GM04503 (cell line): ENCODE data around the gene ERV3-1.
"Not testable (repeated sequence)": the region's sequence is repeated elsewhere in the genome, so short reads cannot be mapped to it uniquely, and the experiment has no call there.

Experiments
- DNase-seq: peaks from one replicate; pipeline ENCODE4 v3.0.0-alpha.2; 2012; ENCODE audit warnings: low read depth

The ERV3-1 gene

DNA sequence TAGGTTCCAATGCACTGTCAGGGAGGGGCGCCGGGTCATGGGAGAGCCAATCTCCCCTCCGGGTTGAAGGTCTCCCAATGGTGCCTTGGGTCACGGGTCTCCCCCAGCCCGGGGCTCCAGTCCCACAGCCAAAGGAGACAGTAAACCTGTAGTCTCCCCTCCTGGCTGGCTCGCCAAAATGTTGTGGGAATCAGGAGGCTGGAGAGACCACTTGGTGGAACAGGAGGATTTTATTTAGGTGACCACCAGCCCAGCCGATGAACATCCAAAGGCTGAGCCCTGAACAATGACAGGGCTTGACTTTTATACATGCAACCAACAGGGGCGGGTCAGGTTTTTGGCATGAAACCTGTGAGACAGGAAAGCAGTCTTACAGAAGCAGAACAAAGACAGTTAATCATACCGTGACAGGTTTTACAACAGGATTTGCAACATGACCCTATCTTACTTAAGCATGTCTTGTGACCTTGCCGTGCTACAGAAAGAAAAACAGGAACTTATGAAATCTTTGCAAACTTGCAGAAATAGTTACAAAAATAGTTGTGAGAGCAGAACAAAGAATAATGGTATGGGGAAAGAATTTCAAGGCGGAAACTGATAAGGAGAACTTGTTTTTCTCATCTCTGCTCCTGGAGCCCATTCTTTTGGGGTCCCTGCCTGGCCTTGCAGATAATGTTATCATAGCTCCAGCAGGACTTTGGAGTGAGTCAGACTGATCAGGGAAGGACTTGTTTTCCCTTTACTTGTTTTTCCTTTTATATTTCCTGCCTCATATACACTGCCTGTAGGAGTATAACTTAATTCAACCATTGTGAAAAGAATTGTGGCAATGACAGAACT, 7.1 kb downstream of the ERV3-1 start:
- no peak for DNase-seq

DNA sequence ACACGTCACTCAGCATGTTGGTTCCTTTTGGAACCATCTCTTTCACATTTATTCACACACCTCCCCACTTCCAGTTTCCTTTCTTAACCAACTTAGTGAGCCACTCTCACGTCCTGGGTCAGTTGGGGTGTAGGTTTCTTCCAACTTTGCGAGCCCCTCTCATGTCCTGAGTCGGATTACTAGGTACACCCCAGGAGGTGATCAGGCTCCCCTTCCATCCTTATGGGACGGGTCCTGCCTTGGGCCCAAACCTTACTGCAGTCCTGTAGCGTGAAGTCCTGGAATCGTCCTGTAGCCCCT, 7.7 kb downstream of the ERV3-1 start:
- DNase-seq = no peak

DNA sequence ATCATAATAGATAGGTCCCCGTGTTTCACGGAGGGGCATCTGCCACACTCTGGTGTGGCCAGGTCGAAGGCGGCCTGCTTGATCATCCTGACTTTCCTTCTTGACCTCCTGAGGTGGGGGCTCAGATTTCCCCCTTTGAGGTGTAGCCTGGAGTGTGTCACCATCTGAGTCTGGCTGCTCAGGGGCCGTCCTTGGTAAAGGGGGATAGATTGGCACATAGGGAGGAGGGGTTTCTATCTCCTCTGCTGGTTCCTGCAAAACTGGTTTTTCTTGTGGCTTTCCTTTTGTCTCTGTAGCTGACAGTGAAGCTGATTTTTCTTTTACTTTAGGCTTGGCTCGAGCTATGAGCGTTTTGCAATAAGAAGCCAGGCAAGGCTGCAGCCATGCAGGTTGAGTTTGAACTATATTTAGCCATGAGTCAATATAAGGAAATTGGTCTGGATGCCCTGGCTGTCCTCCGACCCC, 8.5 kb downstream of the ERV3-1 start:
- DNase-seq = no peak

DNA sequence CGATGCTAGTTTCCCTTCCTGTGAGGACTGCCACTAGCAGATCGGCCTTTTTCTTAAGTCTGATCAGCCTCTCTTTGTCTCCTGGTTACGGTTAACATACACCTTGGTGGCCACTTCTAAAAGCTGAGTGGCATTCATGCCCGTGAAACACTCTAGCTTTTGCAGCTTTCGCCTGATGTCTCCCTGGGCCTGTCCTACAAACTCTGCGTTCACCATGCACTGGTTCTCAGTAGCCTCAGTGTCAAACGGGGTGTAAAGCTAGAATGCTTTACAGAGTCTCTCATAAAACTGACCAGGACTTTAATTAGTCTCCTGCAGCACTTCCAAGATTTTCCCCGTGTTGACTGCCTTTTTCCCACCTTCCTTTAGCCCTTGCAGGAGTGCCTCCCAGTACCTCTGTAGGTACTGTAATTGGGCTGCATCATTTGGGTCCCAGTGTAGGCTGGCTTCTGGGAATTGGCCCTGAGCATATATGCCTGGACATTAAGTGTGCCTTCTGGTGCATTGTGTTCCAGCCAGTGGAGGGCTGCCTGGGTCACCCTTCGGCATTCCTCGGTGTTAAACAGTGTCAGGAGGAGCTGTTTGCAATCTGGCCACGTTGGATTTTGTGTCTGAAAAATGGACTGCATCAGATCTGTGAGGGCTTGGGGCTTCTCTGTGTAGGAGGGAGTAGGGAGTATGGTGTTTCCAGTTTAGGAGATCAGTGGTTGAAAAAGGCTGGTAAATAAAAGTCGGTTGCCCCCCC, 9.2 kb downstream of the ERV3-1 start:
- DNase-seq = no peak

DNA sequence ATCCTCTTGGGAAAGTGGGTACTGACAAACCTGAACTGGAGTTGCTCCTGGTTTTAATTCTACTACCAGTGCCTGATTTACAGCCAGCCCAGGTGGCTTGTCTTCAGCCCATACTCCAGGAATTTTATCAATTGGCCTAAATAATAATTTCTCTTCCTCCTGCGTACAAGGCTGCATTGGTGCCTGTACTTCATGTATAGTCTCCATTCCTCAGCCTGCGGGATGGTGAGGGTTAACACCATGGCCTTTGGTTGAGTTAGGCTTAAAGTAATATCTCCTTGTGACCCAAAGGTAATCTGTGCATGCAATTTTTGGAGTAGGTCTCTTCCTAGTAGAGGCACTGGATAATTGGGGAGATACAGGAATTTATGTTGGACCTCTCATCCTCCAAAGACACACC, 10.2 kb downstream of the ERV3-1 start:
- DNase-seq = no peak

DNA sequence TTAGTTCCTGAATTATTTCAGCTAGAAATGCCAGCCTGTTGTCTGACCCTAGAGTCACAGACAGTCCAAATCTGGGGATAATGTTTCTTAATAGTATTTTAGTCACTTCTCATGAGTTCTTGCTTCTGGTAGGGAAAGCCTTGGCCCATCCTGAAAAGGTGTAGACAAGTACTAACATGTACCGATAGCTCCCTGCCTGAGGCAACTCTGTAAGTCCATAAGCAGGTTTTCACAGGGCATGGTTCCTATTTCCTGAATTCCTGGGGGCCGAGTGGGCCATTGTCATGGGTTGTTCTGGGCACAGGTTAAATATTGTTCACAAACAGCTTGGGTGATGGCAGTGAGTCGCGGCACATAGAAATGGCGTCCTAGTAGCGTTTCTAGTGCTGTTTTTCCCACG, 12.6 kb downstream of the ERV3-1 start:
- no peak for DNase-seq

DNA sequence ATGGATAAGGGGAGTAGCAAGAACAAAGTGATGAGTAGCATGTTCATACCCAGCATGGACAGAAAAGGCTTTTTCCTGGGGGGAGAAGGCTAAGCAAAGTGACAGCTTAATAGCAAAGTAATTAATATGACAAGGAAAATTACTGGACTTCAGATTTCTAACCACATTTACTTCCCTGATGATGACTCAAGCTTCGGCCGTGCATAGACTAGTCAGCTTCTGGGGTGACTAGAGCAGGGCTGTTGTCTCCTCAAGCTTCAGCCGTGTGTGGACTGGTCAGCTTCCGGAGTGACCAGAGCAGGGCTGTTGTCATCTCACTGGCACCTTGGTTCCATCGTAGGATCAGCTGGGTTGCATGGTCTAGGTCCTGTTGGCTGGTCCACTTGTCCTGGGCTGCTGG, 13.5 kb downstream of the ERV3-1 start:
- no peak for DNase-seq

DNA sequence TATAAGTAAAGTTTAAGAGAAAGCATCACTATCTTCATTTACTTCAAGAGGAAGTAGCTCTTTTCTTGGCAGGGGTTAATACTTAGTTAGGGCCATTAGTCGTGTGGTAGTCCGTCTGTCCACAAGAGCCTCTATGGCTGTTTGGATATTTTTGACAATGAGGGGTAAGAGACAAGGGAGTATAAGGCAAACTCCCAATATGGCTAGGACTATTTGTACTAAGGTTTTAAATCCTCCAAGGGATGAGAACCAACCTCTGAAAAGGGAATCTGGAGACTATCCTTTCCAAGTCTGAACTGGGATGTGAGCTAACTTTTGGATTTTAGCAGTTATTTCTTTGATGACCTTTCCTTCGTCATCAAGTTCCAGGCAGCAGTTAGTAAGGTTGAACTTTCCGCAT, 15.6 kb downstream of the ERV3-1 start, which contains the start of gene ZNF117:
TSS of gene ZNF117 (minus strand) at position 101 of the 400 bp plus-strand sequence.
- DNase-seq = no peak

DNA sequence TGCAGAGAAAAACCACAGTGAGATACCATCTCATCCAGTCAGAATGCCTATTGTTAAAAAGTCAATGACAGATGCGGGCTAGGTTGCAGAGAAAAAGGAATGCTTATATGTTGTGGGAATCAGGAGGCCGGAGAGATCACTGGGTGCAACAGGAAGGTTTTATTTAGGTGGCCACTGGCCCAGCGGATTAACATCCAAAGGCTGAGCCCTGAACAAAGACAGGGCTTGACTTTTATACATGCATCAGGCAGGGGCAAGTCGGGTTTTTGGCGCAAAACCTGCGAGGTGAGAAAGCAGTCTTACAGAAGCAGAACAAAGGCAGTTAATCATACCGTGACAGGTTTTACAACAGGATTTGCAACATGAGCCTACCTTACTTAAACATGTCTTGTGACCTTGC, 16.3 kb downstream of the ERV3-1 start:
- no peak for DNase-seq

DNA sequence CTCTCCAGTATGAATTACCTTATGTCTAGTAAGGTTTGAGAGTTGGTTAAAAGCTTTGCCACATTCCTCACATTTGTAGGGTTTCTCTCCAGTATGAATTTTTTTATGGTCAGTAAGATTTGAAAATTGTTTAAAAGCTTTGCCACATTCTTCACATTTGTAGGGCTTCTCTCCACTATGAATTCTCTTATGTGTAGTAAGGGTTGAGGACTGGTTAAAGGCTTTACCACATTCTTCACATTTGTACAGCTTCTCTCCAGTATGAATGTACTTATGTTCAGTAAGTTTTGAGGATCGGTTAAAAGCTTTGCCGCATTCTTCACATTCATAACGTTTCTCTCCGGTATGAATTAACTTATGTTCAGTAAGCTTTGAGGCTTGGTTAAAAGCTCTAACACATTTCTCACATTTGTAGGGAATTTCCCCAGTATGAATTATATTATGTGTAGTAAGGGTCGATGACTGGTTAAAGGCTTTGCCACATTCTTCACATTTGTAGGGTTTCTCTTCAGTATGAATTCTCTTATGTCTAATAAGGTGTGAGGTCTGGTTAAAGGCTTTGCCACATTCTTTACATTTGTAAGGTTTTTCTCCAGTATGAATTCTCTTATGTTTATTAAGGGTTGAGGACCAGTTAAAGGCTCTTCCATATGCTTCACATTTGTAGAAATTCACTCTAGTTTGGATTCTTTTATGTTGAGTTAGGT, 27.8 kb downstream of the ERV3-1 start:
- no peak for DNase-seq

DNA sequence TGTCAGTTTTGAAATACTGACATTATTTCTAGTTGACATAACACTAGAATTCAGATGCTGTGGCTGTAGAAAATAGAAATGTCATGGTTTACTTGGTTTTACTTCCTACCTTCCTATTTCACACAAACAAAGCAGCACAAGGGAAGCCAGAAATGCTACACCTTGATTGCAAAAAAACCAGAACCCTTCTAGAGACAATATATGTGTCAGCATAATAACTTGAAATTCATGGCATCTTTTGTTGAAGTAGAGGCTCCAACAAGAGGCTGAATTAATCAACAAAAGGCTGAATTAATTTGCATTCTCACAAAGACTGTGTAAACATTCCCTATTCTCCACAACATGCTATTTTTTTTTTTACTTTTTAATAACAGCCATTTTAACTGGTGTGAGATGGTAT, 40.9 kb downstream of the ERV3-1 start:
- no peak for DNase-seq

DNA sequence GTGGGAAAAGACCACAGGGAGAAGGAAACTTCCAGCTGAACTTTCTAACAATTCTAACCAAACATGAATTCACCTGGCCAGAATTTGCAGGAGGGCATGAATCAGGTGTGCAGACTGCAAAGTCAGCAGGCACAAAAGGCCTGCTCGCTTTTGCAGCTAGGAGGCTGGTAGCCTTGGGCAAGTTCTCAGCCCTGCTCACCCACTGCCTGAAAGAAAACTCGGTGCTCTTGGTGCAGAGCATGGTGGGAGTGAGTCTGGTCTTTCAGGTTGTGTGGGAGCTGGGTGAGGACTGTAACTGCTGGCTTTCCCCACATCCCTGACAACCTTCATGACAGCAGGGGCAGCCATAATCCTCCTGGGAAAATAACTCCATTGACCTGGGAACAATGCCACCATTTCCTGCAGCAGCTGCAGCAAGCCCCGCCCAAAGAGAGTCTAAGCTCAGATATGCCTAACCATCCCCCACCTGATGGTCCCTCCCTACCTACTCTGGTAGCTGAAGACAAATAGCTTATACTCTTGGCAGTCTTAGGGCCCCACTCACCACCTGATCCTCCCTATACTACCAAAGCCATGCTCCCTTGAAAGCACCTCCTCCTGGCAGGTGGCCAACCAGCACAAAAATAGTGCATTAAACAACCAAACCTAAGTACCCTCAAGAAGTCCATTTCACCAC, 47.3 kb downstream of the ERV3-1 start:
- no peak for DNase-seq

DNA sequence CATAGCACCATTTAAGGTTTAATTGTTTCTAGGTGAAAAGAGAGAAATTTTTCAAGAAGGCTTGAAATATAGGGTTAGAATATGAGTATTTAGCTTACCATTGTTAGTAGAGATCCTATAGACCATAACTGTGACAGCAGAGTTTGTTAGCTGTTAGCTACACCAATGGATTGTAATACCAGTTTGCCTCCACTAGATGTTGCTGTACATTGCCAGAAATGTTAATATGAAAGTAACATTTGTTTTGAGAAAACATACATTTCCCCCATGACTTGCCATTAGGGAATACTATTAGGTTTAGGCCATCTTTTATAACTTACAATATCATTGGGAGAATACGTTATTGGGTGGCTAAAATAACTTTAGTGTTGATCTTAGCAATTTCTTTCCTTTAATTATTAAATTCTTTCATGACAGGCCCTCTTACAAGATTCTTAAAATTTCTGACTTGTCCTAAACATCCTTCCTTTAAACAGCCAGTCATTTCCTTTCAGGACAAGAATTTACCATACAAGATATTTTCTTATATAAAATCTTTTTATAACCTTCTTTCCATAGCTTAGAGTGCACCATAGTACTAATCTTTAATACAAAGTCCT, 55.1 kb downstream of the ERV3-1 start:
- DNase-seq = peak; percentile 11

DNA sequence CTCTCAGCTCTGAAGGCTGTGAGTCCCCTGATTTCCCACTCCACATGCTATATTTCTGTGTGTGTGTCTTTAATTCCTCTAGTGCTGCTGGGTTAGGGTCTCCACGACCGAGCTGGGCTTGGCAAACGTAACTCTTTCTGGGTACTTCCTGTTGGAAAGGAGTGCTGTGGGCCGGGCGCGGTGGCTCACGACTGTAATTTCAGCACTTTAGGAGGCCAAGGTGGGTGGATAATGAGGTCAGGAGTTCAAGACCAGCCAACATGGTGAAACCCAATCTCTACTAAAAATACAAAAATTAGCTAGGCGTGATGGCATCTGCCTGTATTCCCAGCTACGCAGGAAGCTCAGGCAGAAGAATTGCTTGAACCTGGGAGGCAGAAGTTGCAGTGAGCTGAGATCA, 55.8 kb downstream of the ERV3-1 start:
- not testable (repeated sequence) for DNase-seq

DNA sequence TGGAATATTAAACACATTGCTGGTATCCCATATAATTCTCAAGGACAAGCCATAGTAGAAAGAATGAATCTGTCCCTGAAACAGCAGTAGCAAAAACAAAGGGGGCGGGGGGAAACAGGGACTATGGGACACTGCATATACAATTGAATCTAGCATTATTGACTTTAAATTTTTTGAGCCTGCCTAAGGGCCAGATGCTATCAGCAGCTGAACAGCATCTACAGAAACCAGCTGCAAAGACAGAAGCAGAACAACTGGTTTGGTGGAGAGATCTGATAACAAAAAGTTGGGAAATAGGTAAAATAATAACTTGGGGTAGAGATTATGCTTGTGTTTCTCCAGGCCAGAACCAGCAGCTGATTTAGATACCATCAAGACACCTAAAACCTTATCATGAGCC, 57.7 kb downstream of the ERV3-1 start:
- DNase-seq = not testable (repeated sequence)

DNA sequence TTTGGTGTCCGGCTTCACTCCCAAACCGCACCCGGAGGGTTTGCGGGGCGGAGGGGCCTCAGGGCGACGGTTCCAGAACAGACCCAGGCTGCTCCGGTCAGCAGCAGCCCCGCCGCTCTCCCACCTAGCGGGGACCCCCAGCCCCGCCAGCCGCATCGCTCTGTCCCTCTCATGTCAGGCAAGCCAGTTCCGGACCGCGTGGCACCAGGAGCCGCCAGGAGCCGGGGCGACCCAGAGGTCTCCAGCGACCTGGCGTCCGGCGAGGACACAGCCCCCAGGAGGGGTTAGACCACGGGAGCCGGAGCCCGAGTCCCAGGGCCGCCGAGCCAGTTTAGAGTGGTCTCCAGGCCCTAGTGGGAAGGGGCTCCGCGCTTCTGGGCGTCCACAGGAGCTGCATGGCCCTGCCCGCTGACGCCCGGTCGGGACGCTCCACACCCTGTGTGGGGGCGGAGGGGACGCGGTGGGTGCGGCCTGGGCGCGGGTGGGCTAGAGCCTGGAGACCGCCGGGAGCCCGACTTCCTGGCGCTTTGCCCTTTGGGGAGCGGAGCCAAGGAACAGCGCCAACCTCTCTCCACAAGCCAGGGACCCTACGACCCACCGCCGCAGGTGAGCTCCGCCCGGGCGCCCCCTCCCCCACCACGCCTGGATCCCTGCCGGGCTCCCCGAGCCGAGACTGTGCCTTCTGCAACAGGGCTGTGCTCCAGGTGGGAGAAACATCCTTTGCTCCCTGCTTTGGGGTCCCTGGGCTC, 59.1 kb downstream of the ERV3-1 start:
- no peak for DNase-seq

DNA sequence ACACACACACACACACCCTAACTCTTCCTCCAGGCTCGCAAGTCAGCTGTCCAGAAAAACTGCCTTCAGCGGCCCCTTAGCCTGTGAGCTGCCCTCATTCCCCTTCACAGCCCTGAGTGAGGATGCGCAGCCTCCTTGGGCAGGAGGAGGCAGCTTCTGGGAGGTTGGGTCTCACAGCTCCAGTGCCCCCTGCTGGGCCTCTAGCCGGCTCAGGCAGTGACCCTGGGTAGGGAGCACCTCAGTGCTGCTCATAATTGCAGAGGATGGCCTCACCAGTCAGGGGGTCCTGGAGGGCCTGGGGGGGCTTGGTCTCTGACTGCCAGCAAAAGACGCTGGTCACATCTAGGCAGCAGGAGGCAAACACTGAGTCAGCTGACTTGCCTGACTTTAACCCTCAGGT, 59.7 kb downstream of the ERV3-1 start:
- DNase-seq = no peak

DNA sequence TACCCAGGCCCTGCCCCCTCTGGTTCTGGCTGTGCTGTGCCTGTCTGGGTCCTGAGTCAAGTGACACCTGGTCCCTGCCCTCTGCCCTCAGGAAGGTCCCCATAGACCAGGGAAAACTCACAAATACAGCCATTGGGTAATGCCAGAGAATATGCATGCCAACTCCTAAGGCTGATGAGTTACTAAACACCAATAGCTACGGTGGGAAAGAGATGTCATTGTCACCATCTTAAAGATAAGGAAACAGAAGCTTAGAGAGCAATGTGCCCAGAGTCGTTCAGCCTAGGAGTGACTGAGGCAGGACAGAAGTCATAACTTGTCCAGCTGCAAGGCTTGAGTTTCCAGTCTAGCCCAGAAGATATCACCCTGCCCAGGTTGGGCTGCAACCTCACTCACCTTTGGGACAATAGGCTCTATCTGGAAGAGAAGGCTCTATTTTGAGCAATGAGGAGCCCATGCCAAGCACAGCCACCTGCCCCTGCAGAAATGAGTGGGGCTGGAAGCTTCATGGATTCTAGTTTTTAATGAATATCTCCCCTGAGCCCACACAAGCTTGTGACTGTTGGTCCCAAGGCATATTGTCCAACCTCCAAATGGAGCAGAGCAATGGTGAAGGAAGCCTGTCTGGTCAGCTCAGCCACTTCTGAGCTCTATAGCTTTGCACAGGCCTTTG, 60.8 kb downstream of the ERV3-1 start:
- no peak for DNase-seq

DNA sequence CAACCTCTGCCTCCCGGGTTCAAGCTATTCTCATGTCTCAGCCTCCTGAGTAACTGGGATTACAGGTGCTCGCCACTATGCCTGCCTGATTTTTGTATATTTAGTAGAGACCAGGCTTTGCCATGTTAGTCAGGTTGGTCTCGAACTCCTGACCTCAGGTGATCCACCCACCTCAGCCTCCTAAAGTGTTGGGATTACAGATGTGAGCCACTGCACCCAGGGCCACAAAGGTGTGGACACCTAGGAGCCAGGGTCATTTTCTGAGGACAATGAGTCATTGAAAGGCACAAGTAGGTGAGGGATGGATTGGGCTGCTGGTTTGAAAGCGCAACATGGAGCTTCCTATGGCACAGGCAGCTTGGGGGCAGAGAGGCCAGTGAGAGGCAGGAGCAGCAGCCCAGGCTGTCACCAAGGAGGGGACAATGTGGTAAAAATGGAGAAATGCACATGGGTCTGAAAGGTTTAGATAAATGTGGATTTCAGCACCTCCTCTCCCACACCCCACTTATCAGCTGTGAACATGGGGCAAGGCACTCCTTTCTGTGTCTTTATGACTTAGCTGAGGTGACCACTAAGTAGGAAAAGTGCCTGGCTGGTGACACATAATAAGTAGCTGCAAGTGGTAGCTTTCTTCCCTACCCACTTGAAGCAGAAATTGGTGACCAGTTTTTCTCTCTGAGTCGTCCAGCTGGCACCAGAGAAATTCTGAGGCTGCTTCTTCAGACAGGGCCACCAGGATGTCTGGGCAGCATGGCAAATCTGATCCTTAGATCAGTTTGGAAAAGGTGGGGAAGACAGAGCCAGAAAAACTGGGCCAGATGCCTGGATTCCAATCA, 61.6 kb downstream of the ERV3-1 start:
- not testable (repeated sequence) for DNase-seq
